ELR (cell line): ENCODE data around the gene COL24A1.
"Not testable (repeated sequence)": the region's sequence is repeated elsewhere in the genome, so short reads cannot be mapped to it uniquely, and the experiment has no call there.

Experiments used
- DNase-seq: peaks from one replicate; pipeline ENCODE4 v3.0.0-alpha.2; 2015; ENCODE audit warnings: low read depth

Gene COL24A1

GRCh38 chr1:85801520-85801919, 355.1 kb downstream of the COL24A1 start:
- peak; percentile 68 for DNase-seq

GRCh38 chr1:85799737-85800136, 356.8 kb downstream of the COL24A1 start:
- DNase-seq, result no peak

DNA sequence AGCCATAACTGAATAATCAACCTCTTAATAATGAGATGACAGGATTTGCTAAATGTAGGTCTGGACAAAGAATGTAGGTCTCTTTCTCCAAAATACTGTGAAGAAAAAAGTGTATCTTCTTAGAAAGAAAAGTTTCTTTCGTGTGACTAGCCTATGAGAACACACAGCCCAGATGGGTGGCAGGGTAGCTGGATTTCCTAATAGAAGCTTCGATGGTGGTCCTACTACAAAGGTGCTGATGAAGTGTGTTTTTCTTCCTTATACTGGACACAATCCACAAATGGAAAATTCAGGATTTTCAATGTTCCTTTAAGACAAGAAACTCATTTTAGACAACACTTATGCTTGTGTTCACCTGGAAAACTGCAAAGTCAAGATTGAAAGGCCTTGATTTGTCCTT, 358.2 kb downstream of the COL24A1 start:
- DNase-seq, result no peak

DNA sequence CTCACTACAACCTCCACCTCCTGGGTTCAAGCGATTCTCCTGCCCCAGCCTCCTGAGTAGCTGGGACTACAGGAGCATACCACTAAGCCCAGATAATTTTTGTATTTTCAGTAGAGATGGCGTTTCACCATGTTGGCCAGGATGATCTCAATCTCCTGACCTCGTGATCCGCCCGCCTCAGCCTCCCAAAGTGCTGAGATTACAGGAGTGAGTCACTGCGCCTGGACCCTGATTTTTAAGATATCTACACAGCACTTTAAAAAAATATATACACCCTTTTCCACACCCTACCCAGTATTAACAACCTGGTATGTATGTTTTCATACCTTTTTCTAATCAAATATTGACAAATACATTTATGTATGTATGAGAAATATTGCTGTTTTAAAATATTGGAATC, 379.6 kb downstream of the COL24A1 start:
- not testable (repeated sequence) for DNase-seq

GRCh38 chr1:85762804-85763203, 393.8 kb downstream of the COL24A1 start:
- DNase-seq, result no peak

- no peak for DNase-seq
Observed at GRCh38 chr1:85756864-85757263, 399.7 kb downstream of the COL24A1 start.

- DNase-seq, result no peak
Observed at GRCh38 chr1:85748120-85748519, 408.5 kb downstream of the COL24A1 start.

GRCh38 chr1:85746777-85747176, 409.8 kb downstream of the COL24A1 start:
- DNase-seq, result peak; percentile 2

DNA sequence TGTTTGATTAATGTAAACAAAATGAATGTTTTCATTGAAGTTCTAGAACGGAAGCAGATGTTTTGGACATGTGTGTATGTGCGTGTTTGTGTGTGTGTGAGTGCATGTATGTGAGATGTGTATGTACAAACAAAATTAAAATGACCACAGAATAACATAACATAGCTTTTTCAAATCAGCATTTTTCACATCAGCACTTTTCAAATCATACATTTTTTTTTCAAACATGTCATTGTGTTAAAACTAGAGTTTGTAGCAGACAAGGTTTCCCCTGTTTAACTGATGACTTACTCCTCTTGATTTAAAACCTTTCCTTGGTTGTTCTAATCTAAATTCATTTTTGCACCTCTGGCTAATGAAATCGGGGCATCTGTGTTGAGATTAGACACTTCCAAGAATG, 412.8 kb downstream of the COL24A1 start:
- no peak for DNase-seq

DNA sequence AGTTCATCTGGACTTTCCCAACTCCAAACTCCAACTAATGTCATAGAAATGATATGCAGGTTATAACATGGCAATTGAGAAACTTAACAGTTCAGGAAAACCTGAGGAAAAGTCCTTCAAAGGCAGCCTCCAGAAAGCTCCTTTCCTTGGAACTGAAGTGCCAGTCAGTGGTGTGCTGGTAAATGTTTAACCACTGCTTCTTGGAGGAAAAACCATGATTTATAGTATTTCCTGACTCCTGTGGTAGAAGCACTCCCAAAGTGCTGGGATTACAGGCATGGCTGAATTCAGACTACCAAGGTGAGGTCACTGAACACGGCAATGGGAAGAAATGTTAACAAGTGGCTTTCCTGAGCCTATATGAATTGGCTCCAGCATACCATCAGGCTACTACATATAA, 421.6 kb downstream of the COL24A1 start:
- no peak for DNase-seq

GRCh38 chr1:85718678-85719340, 437.8 kb downstream of the COL24A1 start:
- no peak for DNase-seq

DNA sequence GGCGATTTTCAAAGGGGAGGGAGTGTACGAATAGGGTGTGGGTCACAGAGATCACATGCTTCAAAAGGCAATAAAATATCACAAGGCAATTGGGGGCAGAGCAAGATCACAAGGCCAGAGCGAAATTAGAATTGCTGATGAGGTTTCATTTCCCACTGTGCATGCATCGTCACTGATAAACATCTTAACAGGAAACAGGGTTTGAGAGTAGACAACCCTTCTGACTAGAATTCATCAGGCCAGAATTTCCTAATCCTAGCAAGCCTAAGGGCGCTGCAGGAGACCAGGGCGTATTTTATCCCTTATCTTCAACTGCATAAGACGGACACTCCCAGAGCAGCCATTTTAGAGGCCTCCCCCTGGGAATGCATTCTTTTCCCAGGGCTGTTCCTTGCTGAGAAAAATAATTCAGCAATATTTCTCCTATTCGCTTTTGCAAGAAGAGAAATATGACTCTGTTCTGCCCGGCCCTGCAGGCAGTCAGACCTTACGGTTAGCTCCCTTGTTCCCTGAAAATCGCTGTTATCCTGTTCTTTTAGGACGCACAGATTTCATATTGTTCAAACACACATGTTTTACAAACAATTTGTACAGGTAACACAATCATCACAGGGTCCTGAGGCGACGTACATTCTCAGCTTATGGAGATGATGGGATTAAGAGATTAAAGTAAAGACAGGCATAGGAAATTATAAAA, 442.0 kb downstream of the COL24A1 start:
- DNase-seq, result not testable (repeated sequence)

DNA sequence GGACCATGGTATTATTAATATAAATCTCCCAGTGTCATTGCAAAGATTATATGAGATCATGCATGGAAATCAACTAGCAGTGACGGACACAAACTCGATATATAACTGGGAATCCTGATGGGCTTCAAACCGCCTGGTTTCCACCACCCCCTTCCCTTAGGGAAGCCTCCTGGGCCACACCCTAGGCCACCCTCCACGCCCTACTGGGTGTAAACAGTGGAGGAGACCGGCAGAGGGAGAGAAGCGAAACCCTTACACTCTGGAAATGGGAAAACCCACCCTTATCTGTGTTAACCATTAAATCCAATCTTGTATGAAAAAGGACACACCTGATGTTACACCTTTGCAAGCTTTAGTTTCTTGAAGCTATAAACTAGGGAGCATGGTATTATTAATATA, 447.7 kb downstream of the COL24A1 start:
- no peak for DNase-seq

DNA sequence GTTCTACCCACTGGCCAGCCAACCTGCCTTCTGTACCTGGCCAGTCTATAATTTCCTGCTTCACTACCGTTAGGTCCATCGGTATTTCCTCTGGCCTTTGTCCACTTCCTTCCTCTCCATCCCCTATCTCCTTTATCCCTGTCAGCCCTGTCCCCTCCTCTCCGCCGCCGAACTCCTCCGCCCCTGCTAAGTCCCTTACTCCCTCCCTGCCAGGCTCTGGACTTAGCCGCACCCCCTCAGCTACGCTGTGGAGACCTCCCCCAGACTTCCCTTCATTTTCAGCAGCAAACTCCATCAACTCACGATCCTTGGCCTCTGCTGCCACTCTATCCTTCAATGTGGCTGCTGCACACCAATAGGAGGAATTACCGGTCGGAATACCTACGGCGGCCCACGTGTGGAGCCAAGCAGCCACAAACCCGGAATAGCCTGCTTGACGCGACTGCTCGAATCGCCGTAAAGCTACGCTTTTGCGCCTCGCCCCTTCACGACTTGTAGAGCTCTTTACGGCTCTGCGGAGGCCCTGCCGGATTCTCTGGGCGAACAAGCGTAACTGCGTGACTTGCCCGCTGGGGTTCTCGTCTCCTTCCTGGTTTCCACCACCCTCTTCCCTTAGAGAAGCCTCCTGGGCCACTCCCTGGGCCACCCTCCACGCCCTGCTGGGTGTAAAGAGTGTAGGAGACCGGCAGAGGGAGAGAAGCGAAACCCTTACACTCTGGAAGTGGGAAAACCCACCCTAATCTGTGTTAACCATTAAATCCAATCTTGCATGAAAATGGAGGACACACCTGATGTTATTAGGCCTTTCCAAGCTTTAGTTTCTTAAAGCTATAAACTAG, 448.4 kb downstream of the COL24A1 start, which contains the start of gene ZNHIT6:
TSS of gene ZNHIT6 (minus strand) at position 444 of the 839 bp plus-strand sequence. CDS start at position 295, 149 bp downstream.
- peak; percentile 99 for DNase-seq

DNA sequence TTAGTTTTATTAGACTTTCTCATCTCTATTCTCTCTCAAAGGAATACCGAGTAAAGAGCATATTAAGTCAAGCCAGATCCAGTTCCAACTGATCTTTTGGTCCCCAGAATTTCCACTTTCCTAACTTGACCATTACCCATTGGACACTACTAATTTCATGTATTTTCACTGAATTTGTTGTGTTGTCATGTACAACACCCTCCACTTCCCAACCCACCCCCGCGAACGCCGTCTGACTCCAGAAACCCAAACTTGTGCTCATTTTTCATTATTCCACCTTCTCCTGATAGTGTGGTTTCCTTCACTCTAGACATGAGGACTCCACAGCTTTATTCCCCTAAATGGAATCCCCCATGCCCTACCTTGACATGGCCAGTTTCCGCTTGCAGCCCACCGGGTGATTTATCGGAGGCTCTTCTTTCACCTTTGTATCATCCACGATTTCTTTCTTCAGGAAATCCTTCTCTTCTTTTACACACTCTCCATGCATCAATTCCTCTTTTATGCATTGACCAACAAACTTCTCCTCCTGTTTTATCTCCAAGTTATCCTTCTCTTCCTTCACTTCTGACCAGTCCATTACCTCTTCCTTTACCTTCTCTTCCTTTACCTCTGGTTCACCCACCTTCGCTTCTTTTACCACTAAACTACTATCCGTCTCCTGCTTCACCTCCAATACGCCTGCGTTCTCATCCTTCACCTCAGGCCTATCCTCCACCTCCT, 449.1 kb downstream of the COL24A1 start:
- DNase-seq, result peak; percentile 28

- DNase-seq, result no peak
Observed at GRCh38 chr1:85705940-85706339, 450.6 kb downstream of the COL24A1 start.

DNA sequence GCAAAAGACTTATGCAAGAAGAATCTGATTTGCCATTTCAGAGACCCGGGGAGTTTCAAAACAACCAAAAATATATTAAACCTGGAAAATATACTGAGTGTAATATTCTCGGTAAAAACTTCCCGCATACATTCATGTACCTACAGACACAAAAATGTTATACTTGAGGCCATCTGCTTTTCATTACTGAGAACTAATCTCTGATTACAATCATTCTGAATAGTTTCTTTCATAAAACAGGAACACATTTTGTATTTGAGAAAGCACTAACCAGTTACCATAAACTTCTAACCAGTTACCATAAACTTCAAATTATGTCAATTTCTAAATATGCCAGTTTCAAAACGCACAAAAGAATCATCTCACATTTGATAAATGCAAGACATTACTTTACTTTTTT, 456.1 kb downstream of the COL24A1 start:
- DNase-seq, result no peak

- DNase-seq, result no peak
Observed at GRCh38 chr1:85697895-85698294, 458.7 kb downstream of the COL24A1 start.

- peak; percentile 80 for DNase-seq
Observed at GRCh38 chr1:85692730-85693314, 463.8 kb downstream of the COL24A1 start.

DNA sequence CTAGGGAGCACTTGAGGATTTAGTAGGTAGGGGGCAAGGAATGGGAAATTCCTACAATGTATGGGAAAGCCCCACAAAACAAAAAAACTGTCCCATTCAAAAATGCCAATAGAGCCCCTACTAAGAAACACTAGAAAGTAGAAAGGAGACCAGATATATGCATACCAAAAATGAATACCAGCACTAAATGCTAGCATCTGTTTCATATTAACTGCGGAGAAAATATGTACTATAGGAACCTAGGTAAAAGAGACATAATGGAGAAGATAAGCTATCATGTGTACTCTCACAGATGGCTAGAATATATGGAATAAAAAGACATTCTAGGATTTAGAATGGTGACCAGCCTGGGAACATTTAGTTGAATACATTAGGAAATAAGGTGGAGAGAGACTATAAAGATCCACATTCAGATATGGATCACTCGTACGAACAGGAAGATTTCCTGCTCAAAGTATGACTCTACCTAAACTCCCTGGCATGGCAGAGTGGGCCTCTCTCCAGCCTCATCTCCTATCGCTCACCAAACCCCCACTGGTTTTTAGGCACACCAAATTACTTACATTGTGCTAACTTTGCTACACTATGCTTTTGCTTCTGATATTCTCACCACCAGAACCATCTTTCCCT, 466.7 kb downstream of the COL24A1 start:
- DNase-seq, result no peak
